Neural cell (in vitro differentiated cells): ENCODE results near the gene IDI1.

Experiments used
- EP300 ChIP-seq: fragments of 450-650 bp; conservative IDR thresholded peaks from 2 replicates; pipeline ENCODE4 v1.6.1; 2014; ENCODE audit warnings: antibody characterized with exemption, mild to moderate bottlenecking, moderate library complexity; ENCODE audit not compliant: poor library complexity, severe bottlenecking
- TF ChIP-seq, protein P1 (sequence below): fragments of 450-650 bp; IDR thresholded peaks from 2 replicates; pipeline ENCODE4 v1.5.1; 2014; ENCODE audit warnings: antibody characterized with exemption, mild to moderate bottlenecking, moderate library complexity; ENCODE audit not compliant: poor library complexity, severe bottlenecking

GRCh38 chr10:1059902-1060301 lies 11.0 kb upstream of the IDI1 start:
- TF ChIP-seq, protein P1, sequence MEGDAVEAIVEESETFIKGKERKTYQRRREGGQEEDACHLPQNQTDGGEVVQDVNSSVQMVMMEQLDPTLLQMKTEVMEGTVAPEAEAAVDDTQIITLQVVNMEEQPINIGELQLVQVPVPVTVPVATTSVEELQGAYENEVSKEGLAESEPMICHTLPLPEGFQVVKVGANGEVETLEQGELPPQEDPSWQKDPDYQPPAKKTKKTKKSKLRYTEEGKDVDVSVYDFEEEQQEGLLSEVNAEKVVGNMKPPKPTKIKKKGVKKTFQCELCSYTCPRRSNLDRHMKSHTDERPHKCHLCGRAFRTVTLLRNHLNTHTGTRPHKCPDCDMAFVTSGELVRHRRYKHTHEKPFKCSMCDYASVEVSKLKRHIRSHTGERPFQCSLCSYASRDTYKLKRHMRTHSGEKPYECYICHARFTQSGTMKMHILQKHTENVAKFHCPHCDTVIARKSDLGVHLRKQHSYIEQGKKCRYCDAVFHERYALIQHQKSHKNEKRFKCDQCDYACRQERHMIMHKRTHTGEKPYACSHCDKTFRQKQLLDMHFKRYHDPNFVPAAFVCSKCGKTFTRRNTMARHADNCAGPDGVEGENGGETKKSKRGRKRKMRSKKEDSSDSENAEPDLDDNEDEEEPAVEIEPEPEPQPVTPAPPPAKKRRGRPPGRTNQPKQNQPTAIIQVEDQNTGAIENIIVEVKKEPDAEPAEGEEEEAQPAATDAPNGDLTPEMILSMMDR = no peak
- TF ChIP-seq EP300 = no peak
